T-helper 9 cell (primary cell): ENCODE data around the gene VAMP4.
"Not testable (repeated sequence)": the region's sequence is repeated elsewhere in the genome, so short reads cannot be mapped to it uniquely, and the experiment has no call there.

ENCODE experiments used
- DNase-seq: peaks from one replicate; pipeline ENCODE4 v3.0.0-alpha.2; 2020

Gene VAMP4

DNA sequence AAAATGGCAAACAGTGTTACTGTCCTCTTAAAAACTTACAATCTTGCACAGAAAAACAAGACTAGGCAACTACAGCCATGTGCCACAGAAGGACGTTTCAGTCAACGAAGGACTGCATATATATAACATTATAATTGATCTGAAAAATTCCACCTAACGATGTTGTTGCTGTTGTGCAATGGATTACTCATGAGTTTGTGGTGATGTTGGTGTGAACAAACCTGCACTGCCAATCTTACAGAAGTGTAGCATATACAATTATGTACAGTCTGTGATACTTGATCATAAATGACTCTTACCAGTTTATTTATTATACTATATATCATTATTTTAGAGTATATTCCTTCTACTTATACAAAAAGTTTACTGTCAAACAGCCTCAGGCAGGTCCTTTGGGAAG is 6.8 kb upstream of the VAMP4 start:
- no peak for DNase-seq

DNA sequence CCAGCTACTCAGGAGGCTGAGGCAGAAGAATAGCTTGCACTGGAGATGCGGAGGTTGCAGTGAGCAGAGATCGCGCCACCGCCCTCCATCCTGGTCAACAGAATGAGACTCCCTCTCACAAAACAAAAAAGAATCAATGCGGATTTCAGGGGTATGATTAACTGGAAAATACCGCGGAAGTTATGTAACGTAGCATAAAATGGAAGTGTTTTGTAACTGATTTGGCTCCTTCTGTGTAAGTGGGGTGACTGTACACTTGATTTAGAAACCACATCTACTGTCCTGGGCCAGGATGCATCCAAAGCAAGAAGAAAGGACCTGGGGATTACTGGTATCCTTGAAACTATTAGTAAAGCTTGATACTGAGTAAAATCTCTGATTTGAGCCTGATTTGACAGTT is 3.1 kb upstream of the VAMP4 start:
- no peak for DNase-seq

DNA sequence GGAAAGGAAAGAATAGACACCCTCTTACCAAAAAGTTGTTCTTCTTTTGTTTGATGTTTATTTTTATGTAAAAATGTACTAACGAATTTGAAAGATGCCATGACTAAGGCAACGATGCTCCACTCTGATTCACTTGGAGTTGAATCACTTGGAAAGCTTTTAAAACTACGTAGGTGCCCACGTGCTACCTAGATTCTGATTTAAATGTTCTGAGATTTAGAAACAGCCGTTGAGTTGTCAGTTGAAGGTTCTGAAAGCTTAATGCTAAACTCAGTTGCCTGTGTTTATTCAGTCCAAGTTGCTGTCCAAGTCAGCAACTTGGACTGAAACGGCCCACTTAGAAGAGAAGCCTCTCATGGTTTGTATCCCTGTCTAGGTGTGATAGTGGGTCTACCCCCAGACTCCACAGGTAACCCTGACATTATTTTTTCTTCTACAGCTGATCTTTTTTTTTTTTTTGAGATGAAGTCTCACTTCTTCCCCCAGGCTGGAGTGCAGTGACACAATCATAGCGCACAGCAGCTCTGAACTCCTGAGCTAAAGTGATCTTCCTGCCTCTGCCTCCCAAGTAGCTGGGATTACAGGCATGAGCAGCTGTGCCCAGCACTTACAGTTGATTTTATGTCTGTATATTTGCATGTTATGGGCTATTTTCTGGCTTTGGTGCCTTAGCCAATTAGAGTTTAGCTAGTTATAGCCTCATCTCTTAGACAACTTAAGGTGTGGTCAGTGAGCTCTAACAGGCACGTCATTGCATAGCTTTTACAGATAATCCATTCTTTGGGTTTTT is 1.4 kb upstream of the VAMP4 start:
- no peak for DNase-seq

DNA sequence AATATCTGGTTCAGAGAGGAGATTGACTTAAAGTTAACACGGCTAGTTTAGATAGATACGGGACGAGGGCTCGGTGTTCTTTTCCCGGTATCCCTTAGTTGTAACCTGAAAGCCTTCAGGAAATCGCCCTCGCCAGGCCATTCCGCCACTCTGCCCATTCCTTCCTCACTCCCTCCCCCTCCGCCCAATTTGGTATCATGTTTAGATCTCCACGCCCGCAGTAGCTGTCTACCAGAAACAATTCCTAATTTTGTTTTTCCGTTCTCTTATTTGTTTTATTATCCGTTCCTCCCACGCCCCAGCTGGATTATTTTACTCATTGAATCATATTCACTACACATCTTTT is 685 bp upstream of the VAMP4 start:
- peak; percentile 6 for DNase-seq

DNA sequence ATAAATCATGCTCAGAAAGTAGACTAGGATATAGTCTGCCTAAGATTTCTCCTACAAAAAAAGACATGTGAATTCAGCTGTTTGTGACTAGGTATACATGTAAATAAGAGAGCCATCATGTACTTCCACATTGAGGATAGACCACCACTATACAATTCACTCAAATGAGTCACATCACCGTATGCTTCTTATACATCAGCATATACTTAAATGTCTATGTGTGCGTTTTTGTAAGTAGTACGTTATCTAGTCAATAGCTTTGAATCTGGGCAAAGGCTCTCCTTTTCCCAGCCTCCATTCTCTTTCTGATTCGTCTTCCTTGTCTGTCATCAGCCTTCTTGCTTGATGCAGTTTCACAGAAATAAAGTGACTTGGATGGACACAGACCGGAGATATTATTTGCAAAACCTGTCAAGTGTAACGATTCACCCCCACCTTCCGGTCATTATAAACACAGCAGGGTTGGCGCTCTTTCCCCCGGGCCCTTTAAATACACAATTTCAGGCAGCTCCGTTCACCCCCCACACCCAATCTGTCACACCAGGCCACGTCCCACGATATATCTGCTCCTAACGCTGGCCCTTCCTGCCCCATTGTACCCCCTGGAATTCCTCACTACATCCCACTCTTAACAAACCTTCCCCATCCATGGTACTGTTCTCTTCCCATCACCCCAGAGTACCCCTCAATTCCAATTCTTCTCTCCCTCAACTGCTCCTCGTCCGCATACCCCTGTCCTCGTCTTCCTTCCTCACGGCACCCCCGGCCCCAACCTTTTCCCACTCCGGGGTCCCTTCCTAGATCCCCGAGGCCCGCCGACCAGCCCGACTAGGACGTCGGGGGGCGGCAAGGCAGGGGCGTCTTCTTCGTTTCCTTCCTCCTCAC is 636 bp downstream of the VAMP4 start:
- DNase-seq, result peak; percentile 16

DNA sequence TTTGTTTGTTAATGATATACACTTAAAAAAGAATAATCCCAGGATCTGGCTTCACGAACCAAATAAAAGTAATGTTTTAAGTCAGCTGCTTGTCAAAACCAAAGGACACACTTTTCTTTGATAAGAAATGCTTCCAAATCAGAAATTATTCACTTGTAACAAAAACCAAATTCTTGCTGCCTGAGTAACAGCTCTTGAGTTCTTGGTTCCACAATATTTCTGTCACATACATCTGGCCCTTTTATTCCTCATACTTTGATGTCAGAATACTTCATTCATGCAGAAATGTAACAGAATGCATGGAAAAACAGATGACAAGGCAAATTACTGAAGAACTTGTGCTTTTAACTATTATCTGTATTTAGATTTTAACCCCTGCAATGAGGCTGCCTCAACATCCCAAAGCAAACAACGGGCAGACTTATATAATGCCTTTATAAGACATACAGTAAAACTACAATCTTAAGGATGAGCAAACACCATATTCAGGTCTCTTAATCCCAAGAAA is 1.5 kb downstream of the VAMP4 start:
- DNase-seq, result no peak

DNA sequence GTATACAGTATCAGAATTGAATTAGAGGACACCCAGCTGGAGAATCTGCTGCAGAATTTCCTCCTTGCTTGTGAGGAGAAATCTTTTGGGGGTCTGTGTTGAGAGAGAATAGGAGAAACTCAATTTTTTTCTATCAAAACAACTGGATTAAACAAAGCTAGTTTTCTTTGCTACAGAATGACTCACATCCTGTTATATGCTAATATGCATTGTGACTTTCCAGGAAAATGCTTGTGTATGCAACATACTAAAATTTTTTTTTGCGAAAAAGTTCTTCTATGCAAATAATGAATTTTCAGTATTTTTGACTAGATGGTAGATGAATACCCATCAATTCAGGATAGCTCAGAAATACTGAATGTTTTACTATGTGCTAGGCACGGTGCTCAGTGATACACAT is 2.2 kb downstream of the VAMP4 start:
- no peak for DNase-seq

DNA sequence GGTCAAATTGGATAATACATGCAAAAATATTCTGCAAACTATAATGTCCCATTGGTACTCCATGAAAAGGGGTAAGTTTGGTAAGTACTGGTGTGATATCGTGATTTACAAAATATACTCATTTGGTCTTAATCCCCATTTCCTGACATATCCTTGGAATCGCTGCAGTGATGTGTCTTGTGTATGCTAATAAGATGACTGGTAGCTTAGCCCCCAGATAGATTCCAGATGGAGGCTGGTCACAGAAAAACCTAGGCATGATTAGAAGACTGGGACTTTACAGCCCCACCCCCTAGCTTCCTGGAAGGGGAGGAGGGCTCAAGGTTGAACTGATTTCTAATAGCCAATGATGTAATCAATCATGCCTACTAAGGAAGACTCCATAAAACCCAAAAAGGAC is 3.0 kb downstream of the VAMP4 start:
- no peak for DNase-seq

DNA sequence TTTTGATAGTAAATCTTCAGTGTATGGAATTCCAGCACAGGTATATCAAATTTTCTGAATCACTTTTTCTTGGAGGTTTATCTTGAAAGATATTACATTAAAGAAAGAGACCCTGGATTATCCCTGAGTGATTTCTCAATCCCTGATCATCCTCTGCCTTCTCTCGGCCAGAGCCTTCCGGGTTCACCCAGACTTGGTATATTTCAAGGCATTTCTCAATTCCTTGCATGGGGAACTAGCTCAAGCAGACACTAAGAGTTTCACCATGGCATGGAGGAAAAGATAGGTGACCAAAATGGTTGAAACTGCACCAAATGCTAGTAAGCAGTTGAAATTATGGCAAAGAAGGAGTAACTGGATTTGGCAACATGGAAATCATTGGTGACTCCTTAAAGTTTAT is 5.7 kb downstream of the VAMP4 start:
- DNase-seq, result no peak

DNA sequence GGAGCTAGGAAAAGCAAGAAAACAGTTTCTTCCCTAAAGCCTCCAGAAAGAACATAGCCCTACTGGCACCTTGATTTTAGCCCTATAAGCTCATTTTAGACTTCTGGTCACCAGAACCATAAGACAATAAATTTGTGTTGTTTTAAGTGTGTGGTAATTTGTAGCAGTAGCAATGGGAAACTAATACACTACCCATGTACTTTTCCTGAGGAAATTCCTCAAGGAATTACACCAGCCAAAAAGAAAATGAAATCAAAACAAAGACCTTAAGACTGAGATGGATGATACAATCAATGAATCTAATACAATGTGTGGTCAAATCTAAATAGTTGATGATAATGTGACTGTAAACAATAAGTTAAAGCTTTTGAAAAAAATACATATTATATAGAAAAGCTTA is 11.8 kb downstream of the VAMP4 start:
- DNase-seq, result no peak

DNA sequence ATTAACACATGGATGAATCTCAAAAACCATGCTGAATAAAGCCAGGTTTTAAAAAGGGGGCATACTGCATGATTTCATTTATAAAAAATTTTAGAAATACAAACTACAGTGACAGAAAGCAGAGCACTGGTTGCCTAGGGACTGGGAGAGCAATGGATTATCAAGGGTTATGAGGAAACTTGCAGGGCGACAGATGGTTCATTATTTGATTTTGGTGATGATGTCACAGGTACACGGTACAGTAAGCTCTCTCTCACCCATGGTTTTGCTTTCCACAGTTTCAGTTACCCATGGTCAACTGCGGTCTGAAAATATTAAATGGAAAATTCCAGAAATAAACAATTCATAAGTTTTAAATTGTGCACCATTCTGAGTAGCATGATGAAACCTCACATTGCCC is 14.1 kb downstream of the VAMP4 start:
- DNase-seq, result no peak

DNA sequence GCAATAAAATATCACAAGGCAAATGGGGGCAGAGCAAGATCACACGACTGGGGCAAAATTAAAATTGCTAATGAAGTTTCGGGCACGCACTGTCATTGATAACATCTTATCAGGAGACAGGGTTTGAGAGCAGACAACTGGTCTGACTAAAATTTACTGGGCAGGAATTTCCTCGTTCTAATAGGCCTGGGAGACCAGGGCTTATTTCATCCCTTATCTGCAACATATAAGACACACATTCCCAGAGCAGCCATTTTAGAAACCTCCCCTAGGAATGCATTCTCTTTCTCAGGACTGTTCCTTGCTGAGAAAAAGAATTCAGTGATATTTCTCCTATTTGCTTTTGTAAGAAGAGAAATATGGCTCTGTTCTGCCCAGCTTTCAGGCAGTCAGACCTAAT is 18.7 kb downstream of the VAMP4 start:
- not testable (repeated sequence) for DNase-seq

DNA sequence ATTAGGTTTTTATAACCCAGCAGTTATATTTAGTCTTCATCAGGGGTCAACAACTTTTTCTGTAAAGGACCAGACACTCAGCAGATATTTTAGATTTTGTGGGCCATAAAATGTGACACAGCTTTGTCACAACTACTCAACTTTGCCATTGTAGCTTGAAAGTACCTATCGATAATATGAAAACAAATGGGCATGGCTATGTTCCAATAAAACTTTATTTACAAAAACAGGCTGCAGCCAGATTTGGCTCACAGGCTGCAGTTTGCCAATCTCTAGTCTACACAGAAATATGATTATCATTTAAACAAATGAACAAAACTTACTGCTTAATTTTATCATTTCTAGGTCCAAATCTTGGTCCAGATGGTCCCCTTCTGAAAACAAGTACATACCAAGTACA is 23.0 kb downstream of the VAMP4 start:
- no peak for DNase-seq

DNA sequence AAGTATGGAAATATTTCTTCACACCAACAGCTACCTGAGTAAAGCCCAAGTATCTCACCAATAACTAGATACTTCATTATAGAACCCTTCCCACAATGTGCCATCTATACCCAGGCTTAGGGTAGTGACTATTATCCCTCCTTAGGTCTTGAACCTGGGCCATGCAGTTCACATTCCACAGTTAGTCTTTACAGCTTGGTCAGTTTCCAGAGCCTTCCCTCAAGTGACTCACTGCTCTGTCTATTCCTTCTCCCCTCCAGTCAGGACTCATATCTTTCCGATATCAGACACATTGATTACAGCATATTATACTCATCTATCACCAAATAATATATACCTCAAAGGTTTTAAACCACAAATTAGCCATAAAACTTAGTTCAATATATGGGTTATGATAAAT is 23.6 kb downstream of the VAMP4 start:
- no peak for DNase-seq

DNA sequence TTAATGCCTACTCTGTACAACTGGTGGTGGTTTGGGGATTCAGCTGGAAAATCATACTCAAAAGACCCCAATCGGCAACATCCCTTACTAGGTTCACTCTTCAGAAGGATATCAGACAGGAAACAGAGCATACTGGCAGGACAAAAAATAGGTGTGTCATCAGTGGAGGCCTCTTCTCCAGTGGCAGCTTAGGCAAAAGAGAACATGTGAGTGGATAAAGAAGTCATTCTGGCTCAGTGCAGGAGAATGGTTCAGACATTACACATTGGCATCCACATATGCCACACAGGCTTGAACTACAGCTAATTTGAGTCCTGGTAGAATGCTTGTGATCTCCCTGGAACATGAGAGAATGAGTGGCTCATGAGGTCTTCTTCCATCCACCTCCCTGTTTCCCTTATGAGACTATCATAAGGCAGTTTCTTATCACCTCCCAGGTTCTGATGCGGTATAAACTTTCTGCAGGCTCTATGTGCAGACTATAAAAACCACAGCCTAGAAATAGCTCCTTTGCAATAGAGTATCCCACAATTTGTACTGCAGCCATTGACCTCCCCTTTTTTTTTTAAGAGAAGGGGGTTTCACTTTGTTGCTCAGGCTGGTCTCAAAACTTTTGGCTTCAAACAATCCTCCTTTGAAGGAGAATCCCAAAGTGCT is 24.7 kb downstream of the VAMP4 start:
- DNase-seq, result no peak

DNA sequence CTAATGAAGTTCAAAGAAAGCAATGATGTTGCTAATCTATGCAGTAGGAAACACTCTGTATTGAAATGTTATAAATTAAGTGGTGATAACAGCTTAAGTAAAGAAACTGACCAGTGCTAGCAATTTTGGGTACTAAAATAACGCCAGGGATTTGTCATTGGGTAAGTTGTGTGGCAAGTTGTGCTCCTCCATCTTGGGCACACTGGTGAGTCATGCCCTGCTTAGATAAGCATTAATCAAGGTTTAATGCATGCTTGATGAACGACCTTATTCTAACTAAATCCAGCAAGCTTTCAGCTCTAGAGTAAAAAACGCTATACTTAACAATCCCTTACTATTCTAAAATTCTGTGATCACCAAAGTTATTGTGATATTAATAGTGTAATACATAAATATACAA is 25.2 kb downstream of the VAMP4 start:
- DNase-seq, result no peak

DNA sequence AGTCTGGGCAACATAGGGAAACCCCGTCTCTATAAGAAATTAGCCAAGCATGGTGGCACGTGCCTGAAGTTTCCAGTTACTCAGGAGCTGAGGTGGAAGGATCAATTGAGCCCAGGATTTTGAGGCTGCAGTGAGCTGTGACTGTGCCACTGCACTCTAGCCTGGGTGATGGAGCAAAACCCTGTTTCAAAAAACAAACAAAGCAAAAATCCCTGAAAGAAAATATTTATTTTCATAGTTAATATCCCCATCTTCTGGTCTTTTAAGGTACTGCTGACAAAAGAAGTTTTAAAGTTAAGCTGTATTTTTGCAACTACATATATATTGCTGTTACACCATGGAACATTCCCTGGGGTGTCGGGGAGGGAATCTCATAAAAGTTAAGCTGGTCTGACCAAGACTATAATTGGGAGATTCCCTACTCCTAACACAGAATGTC is 26.0 kb downstream of the VAMP4 start:
- DNase-seq, result no peak

DNA sequence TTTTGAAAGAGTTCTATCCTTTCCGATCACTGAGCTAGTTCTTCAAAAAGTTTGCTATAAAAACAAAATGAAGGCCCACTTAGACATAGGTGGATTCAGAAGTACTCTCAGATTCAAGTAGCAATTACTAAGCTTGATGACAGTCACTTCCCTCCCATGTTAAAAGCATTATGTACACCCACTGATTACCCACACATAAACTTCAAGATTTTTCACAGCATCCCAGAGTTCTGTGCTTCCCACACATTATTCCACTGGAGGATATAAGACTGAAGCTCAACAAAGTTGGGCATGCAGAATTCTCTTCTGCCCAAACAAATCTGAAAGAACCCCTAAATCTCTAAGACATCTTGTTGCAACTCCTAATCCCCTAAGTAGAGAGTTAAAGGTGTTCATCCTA is 29.5 kb downstream of the VAMP4 start:
- no peak for DNase-seq

DNA sequence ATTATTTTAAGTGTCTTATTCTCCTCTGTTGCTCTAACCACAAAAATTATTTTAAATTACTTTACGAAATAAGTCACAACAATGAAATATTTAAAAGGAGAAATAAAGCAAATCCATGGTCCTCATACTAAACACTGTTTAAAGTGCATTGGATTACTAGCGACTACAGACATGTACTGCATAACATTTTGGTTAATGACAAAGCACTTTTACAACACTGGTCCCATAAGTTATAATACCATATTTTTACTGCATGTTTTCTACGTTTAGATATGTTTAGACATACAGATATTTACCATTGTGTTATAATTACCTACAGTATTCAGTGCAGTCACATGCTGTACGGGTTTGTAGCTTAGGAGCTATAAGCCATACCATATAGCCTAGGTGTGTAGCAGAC is 30.2 kb downstream of the VAMP4 start:
- no peak for DNase-seq

DNA sequence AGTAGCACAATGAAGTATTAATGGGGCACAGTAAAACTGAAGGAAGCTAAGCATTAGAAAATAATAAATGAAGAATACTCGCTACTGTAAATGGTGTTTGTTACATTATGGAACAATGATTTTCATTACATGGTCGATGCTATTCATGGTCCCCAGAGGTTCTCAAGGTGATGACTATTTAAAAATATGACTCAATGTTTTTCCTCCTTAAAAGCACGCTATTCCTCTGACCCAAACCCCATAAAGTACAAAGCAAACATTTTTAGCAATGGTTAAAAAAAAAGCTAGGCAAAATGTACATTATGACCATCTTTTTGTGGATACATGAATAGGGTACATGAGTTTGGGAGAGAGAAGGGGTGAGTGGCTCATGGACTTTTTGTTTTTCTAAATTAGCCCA is 34.3 kb downstream of the VAMP4 start:
- no peak for DNase-seq

DNA sequence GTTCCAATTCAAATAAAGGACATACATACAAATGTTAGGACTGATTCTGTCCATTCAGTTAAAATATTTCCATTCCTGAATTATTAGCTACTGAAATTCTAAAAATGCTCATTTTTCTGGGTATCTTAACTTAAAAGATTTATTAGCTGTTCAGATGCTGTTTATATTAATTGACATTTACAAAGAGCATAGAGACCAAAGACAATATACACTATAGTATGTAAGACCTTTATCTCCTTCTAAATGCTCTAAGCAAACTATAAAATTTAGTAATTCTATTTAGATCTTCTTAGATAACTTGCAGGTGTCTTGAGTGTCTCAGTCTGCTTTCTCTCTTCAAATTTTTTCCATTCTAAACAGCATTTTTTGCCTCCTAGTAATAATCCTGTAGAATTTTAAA is 39.3 kb downstream of the VAMP4 start:
- no peak for DNase-seq

DNA sequence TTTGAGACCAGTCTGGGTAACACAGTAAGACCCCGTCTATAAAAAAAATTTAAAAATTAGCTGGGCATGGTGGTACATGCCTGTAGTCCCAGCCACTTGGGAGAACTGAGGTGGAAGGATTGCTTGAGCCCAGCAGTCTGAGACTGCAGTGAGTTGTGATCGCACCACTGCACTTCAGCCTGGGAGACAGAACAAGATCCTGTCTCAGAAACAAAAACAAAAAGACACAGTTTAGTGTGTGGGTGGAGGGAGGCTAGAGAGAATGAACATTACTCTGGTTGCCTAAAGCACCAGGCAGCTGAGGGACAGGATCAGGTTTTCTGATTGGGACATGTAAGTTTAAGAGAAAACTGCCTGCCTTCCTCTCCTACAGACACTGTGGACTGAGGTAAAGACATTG is 42.3 kb downstream of the VAMP4 start:
- DNase-seq, result no peak

DNA sequence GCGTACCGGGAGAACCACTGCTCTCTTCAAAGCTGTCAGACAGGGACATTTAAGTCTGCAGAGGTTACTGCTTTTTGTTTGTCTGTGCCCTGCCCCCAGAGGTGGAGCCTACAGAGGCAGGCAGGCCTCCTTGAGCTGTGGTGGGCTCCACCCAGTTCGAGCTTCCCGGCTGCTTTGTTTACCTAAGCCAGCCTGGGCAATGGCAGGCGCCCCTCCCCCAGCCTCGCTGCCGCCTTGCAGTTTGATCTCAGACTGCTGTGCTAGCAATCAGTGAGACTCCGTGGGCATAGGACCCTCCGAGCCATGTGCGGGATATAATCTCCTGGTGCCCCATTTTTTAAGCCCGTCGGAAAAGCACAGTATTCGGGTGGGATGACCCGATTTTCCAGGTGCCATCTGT is 46.1 kb downstream of the VAMP4 start:
- not testable (repeated sequence) for DNase-seq

DNA sequence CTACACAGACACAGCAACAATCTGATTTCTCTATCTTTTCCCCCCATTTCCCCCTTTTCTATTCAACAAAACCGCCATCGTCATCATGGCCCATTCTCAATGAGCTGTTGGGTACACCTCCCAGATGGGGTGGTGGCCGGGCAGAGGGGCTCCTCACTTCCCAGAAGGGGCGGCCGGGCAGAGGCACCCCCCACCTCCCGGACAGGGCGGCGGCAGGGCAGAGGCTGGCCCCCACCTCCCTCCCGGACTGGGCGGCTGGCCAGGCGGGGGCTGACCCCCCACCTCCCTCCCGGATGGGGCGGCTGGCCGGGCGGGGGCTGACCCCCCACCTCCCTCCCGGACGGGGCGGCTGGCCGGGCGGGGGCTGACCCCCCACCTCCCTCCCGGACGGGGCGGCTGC is 48.3 kb downstream of the VAMP4 start:
- not testable (repeated sequence) for DNase-seq
